Heart right ventricle (tissue), 16 donors: Measurements from ENCODE around the gene ZNF772. TPM values are rescaled to one million over a fixed set of nuclear protein-coding genes. Genes with fewer than 3 reads are reported as not detected.
"Not testable (repeated sequence)": the region's sequence is repeated elsewhere in the genome, so short reads cannot be mapped to it uniquely, and the experiment has no call there.

Source experiments
- ATAC-seq, 8 donors: fragments of 200-7000 bp; cut with Tn5 transposase; one replicate each; pipeline ENCODE4 v1.9.1; 2020; ENCODE audit warnings: mild to moderate bottlenecking in 8 of 8, moderate library complexity in 8 of 8, moderate number of reproducible peaks in 1 of 8
- DNase-seq, 2 donors: peaks; one replicate each; pipeline ENCODE4 v3.0.0-alpha.2; 2020
- H3K27ac ChIP-seq, 10 donors: fragments of 200-600 bp; sonication (generic) in 2 of 10; one replicate each; pipeline versions ENCODE4 v1.5.0 to v1.8.0; 2020 to 2022; ENCODE audit warnings: mild to moderate bottlenecking in 3 of 10
- H3K27me3 ChIP-seq, 7 donors: fragments of 200-600 bp; one replicate each; pipeline ENCODE4 v1.8.0; 2021 to 2022; ENCODE audit warnings: mild to moderate bottlenecking in 2 of 7
- H3K36me3 ChIP-seq, 9 donors: fragments of 200-600 bp; sonication (generic) in 1 of 9; one replicate each; pipeline versions ENCODE4 v1.5.0 to v1.8.0; 2020 to 2022; ENCODE audit warnings: mild to moderate bottlenecking in 2 of 9
- H3K4me1 ChIP-seq, 9 donors: fragments of 200-600 bp; sonication (generic) in 1 of 9; one replicate each; pipeline versions ENCODE4 v1.5.0 to v1.8.0; 2020 to 2022; ENCODE audit warnings: mild to moderate bottlenecking in 4 of 9
- H3K4me3 ChIP-seq, 10 donors: fragments of 200-600 bp; sonication (generic) in 2 of 10; one replicate each; pipeline versions ENCODE4 v1.5.0 to v1.8.0; 2020 to 2022; ENCODE audit warnings: mild to moderate bottlenecking in 7 of 10, moderate library complexity in 2 of 10
- H3K9me3 ChIP-seq, 11 donors: fragments of 200-600 bp in 10 of 11; sonication (generic) in 2 of 11; one replicate each; pipeline versions ENCODE4 v1.5.0 to v1.8.0; 2013 to 2022; ENCODE audit warnings: mild to moderate bottlenecking in 2 of 11, control low read depth in 1 of 11, moderate library complexity in 1 of 11
- WGBS, 2 donors: extraction: QIAGEN DNeasy Blood & Tissue Kit; methylation state at CpG; one replicate each; pipeline ENCODE4 v1.1.7; 2013; ENCODE audit warnings: inconsistent platforms in 1 of 2; 5-methylcytosine and 5-hydroxymethylcytosine counted together
- intact Hi-C, 10 donors: fragments of 100-400 bp; cut with DNase I; formaldehyde crosslinking; loops; one replicate each; pipeline versions ENCODE4 v1.11.1 to v1.14.2; 2022
- polyA plus RNA-seq, 2 donors: library from polyadenylated mRNA; stranded (reverse); fragments of 200-250 nt; gene quantifications; one replicate each; pipeline ENCODE4 v1.2.3, GENCODE V29; 2013
- total RNA-seq, 10 donors: library from RNA; stranded (reverse); fragmentation: NEBNext Ultra II Directional in 3 of 10; extraction: Animal tissue kit (Norgen Biotek cat#: 25700) in 3 of 10; gene quantifications; one replicate each; pipeline versions ENCODE4 v1.2.1 to v1.2.4, GENCODE V29; 2021 to 2023
- TF ChIP-seq, protein P1 (sequence below), 9 donors: fragments of 200-600 bp; sonication (generic) in 2 of 9; IDR thresholded peaks; one replicate each; pipeline versions ENCODE4 v1.5.0 to v1.8.0; 2021 to 2022; ENCODE audit warnings: antibody characterized with exemption in 9 of 9, mild to moderate bottlenecking in 5 of 9, moderate library complexity in 1 of 9
- donor health status: Arrhythmogenic right ventricular cardiomyopathy.
- donor health status: ischemic (EF 13 %, LVEDD 7.1; RV severe dilation, severe dysfunction).
- donor health status: healthy with polysubstance abuse.
- donor health status: DM: no; HTN: yes; CAD: no.
- donor health status: DM: no; HTN: no; CAD: no.
- donor health status: ischemic (EF 25% LVEDD 6.9; RV normal size, moderate dysfunction).
- donor health status: ischemic (EF 25% LVEDD 5.7; RV mildly dilated, moderate dysfunction).
- donor health status: healthy.
- donor health status: DM: yes; HTN: yes; CAD: no.
- donor health status: Ischemic cardiomyopathy.
- donor health status: ischemic (EF 35%, LVEDD 5.7; RV mildly dilated, moderate dysfunction).
- donor health status: nonischemic (EF 11% LVEDD 7.7; RV severe dilation, severe dysfunction).
- donor health status: DM: yes; HTN: yes; CAD: no.
- donor health status: PGD.
- donor health status: ischemic (EF 29% LVEDD 5.4; RV normal size, mild dysfunction).
- donor health status: nonischemic (EF 23%, LVEDD 6.1; RV moderate dilation, normal function).

The ZNF772 gene
- total and polyA plus RNA-seq, 12 donors, result 2.4 to 27.4 (median 22.9) TPM

DNA sequence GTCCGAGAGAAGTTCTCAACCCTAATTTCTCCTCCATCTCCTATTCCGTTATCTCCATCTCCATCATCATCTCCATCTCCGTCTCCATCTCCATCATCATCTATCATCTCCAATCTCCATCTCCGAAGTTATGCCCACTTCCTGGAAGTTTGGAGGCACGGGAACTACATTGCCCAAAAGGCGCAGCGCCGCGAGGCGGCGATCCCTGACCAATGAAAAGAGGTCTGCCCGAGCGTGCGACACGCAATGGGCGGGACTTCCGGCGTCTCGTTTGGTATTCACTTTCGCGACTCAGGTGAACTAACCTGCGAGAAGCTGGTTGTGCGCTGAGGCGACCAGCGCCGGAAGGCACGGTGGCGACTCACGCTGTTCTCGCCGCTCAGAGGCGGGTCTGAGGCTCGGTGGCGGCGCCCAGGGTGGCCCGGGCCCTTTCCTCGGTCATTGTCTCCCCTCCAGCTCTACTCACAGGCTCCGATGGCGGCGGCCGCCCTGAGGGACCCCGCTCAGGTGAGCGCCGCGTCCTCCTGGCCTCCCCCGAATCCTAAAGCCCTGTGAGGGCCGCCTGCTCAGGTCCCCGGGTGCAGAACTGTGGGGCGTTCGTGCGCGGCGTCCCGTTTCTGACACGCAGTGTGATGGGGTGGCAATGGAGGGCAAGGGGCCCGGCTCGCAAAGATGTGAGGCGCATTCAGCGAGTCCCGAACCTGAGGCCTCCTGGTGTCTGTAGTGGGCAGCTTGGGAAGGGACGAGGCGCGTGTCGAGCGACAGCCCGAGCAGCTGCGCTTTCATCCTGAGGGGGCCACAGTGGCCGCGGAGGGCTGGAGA is 10.3 kb upstream of the ZNF772 start, which contains the start of gene ZNF419:
TSS of gene ZNF419 (plus strand) at position 274 of the 822 bp plus-strand sequence. CDS start at position 475, 201 bp downstream.
- TF ChIP-seq, protein P1, sequence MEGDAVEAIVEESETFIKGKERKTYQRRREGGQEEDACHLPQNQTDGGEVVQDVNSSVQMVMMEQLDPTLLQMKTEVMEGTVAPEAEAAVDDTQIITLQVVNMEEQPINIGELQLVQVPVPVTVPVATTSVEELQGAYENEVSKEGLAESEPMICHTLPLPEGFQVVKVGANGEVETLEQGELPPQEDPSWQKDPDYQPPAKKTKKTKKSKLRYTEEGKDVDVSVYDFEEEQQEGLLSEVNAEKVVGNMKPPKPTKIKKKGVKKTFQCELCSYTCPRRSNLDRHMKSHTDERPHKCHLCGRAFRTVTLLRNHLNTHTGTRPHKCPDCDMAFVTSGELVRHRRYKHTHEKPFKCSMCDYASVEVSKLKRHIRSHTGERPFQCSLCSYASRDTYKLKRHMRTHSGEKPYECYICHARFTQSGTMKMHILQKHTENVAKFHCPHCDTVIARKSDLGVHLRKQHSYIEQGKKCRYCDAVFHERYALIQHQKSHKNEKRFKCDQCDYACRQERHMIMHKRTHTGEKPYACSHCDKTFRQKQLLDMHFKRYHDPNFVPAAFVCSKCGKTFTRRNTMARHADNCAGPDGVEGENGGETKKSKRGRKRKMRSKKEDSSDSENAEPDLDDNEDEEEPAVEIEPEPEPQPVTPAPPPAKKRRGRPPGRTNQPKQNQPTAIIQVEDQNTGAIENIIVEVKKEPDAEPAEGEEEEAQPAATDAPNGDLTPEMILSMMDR (IDR thresholded peaks at IDR 0.05), result peak in 3 of 9 donors; percentile 23 to 40 (median 24)
- peak within 1 kb of the TSS; percentile 56 to 89 (median 76) for H3K27ac ChIP-seq
- H3K27me3 ChIP-seq, intact Hi-C loops: not testable (repeated sequence)
- ATAC-seq (peak; percentile 97 to 99 (median 98)), DNase-seq (peak; percentile 92 to 94)
- H3K36me3 ChIP-seq, result peaks cover 0 to 27% (median 8%) of the 10 kb centered on the region in 9 donors
- WGBS, 2 donors, result 1% methylated on average over 55 to 58 of the region's 69 CpGs
- peaks cover 0 to 15% (median 0%) of the 10 kb centered on the region in 11 donors for H3K9me3 ChIP-seq
- peaks cover 6 to 11% (median 8%) of the 10 kb centered on the region in 9 donors for H3K4me1 ChIP-seq
- peak within 1 kb of the TSS; percentile 64 to 100 (median 97) for H3K4me3 ChIP-seq

GRCh38 chr19:57473646-57474045 is 3.7 kb downstream of the ZNF772 start:
- Histone ChIP-seq H3K4me3 (no peak overlapping the region), H3K9me3 (peaks cover 4 to 94% (median 75%) of the 10 kb centered on the region in 11 donors), H3K36me3 (peaks cover 9 to 77% (median 39%) of the 10 kb centered on the region in 9 donors), H3K4me1 (peaks cover 0 to 17% (median 10%) of the 10 kb centered on the region in 9 donors), H3K27me3 (no peaks in the 10 kb centered on the region), H3K27ac (no peak overlapping the region)
- TF ChIP-seq, protein P1 (IDR thresholded peaks at IDR 0.05), result no peak
- intact Hi-C loops, result no loop called here
- ATAC-seq (no peak), DNase-seq (no peak)
- 98 to 99% methylated on average over 4 of the region's 4 CpGs for WGBS, 2 donors

DNA sequence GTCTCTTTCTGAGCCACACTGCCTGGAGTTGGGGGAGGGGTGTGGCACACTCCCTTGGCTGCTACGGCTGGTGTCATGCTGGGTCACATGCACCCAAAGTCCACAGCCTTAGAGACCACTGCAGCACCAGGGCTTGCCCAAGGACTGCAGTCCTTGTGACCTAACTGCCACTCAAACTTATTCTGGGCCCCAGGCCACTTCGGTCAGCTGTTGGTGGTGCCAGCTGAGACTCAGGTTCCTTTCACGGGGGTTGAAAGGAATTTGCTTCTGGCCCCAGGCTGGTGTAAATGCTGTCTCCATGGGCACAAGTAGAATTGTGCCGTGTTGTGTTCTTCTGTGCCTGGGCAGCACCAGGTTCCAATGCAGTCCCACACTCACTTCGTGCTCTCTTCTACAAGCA is 10.9 kb downstream of the ZNF772 start:
- WGBS, 2 donors, result 49 to 77% methylated on average over 5 of the region's 5 CpGs
- intact Hi-C loops, result no loop called here
- Histone ChIP-seq H3K27ac (peak overlapping the region in 8 of 10 donors; percentile 20 to 68 (median 46)), H3K27me3 (no peaks in the 10 kb centered on the region), H3K4me1 (peaks cover 0 to 19% (median 3%) of the 10 kb centered on the region in 9 donors), H3K36me3 (peaks cover 0 to 63% (median 15%) of the 10 kb centered on the region in 9 donors), H3K4me3 (no peak overlapping the region), H3K9me3 (peaks cover 0 to 100% (median 64%) of the 10 kb centered on the region in 11 donors)
- peak; percentile 33 to 67 for DNase-seq
- peak; percentile 91 to 98 (median 96) for ATAC-seq
- TF ChIP-seq, protein P1 (IDR thresholded peaks at IDR 0.05), result no peak

DNA sequence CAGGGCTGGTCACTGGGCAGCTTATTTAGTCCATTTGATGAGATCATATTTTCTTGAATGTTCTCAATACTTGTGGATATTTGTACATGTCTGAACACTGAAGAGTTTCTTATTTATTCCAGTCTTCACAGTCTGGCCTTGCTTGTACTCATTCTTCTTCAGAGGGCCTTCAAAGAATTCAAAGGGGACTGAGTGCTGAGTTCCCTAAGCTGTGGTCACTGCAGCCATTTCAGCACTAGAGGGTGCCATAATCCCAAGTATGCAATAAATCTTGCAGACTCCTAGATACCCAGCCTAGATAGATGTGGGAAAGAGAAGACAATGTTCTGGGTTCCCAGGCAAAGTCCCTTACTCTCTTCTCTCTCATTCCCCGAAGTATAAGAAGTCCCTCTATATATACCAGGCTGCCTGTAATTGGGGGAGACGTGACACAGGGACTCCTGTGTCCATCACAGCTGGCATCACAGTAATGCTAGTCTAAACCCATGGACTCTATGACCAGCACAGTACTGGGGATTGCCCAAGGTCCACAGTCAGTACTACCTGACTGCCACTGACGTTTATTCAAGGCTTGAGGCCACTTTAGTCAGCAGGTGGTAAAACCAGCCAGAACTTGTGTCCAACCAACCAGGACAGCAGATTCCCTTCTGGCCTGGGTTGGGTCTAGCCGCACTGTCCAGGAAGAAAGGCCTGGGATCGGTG is 11.5 kb downstream of the ZNF772 start:
- Histone ChIP-seq H3K9me3 (peaks cover 0 to 100% (median 64%) of the 10 kb centered on the region in 11 donors), H3K27me3 (no peaks in the 10 kb centered on the region), H3K27ac (peak overlapping the region in 8 of 10 donors; percentile 20 to 68 (median 44)), H3K4me1 (peaks cover 0 to 19% (median 3%) of the 10 kb centered on the region in 9 donors), H3K4me3 (no peak overlapping the region), H3K36me3 (peaks cover 0 to 57% (median 11%) of the 10 kb centered on the region in 9 donors)
- TF ChIP-seq, protein P1 (IDR thresholded peaks at IDR 0.05), result peak in 8 of 9 donors; percentile 19 to 52 (median 42)
- intact Hi-C loops, result no loop called here
- peak; percentile 44 to 85 (median 72) for ATAC-seq
- DNase-seq, result no peak
- WGBS, 2 donors, result 67 to 77% methylated on average over 5 of the region's 5 CpGs
